C4-2B (cell line): ENCODE measurements around the gene TUBGCP3.

ENCODE experiments used
- H3K27ac ChIP-seq: fragments of 450-650 bp; 2 replicates; pipeline ENCODE4 v1.5.1; 2017
- ZFX ChIP-seq: fragments of 450-650 bp; IDR thresholded peaks from 2 replicates; pipeline ENCODE4 v1.6.1; 2017
- TF ChIP-seq, protein P1 (sequence below): fragments of 450-650 bp; conservative IDR thresholded peaks from 2 replicates; pipeline ENCODE4 v1.5.1; 2017; ENCODE audit warnings: mild to moderate bottlenecking

The TUBGCP3 gene

DNA sequence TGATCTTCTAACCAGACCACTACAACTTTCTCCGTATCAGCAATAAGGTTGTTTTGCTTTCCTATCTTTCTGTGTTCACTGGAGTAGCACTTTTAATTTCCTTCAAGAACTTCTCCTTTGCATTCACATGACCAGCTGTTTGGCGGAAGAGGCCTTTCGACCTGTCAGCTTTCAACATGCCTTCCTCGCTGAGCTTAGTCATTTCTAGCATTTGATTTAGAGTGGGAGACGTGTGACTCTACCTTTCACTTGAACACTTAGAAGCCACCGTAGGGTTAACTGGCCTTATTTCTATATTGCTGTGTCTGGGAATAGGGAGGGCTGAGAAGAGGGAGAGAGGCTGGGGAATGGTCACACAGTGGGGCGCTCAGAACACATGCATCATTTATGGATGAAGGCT, 104.7 kb downstream of the TUBGCP3 start:
- no peak for TF ChIP-seq ZFX
- TF ChIP-seq, protein P1, sequence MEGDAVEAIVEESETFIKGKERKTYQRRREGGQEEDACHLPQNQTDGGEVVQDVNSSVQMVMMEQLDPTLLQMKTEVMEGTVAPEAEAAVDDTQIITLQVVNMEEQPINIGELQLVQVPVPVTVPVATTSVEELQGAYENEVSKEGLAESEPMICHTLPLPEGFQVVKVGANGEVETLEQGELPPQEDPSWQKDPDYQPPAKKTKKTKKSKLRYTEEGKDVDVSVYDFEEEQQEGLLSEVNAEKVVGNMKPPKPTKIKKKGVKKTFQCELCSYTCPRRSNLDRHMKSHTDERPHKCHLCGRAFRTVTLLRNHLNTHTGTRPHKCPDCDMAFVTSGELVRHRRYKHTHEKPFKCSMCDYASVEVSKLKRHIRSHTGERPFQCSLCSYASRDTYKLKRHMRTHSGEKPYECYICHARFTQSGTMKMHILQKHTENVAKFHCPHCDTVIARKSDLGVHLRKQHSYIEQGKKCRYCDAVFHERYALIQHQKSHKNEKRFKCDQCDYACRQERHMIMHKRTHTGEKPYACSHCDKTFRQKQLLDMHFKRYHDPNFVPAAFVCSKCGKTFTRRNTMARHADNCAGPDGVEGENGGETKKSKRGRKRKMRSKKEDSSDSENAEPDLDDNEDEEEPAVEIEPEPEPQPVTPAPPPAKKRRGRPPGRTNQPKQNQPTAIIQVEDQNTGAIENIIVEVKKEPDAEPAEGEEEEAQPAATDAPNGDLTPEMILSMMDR: no peak
- no peak overlapping the region for H3K27ac ChIP-seq

DNA sequence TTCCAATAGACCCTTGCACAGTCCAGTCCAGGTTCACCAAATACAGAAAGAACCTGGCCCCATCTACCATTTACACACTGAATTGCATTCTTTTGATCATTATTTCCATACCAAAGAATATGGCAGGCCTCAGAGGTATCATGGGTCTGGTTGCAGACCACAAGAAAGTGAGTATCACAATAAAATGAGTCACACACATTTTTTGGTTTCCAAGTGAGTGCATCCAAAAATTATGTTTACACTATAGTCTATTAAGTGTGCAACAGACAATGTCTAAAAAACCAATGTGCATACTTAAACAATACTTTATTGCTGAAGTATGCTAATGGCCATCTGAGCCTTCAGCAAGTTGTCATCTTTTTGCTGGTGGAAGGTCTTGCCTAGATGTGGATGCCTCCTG, 106.5 kb downstream of the TUBGCP3 start:
- H3K27ac ChIP-seq: no peak overlapping the region
- TF ChIP-seq ZFX: no peak
- TF ChIP-seq, protein P1: no peak

DNA sequence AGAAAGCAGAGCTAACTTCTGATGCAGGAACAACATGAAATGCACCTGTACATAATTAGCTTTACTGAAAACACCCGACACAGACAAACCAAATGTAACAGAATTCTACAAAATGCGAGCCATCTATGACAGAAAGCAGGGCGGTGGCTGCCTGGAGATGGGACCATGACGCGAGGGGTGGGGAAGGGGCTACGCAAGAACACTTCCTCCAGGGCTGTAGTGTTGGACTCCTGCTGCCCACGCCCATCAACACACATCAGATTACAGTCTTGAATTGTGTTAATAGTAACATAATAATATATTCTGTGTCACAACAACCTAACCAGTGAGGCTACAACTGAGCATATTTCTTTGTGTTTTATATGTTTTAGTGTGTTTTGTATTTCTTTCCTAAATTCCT, 108.6 kb downstream of the TUBGCP3 start:
- TF ChIP-seq ZFX: no peak
- TF ChIP-seq, protein P1: no peak
- H3K27ac ChIP-seq: no peak overlapping the region

GRCh38 chr13:112477070-112477619, 110.8 kb downstream of the TUBGCP3 start:
- no peak overlapping the region for H3K27ac ChIP-seq
- TF ChIP-seq ZFX: no peak
- TF ChIP-seq, protein P1: no peak

GRCh38 chr13:112475889-112476288, 112.1 kb downstream of the TUBGCP3 start:
- TF ChIP-seq, protein P1: no peak
- no peak for TF ChIP-seq ZFX
- no peak overlapping the region for H3K27ac ChIP-seq

GRCh38 chr13:112474869-112475268, 113.1 kb downstream of the TUBGCP3 start:
- TF ChIP-seq, protein P1: no peak
- TF ChIP-seq ZFX: no peak
- no peak overlapping the region for H3K27ac ChIP-seq

GRCh38 chr13:112473818-112474217, 114.1 kb downstream of the TUBGCP3 start:
- TF ChIP-seq, protein P1: peak; percentile 45
- no peak for TF ChIP-seq ZFX
- no peak overlapping the region for H3K27ac ChIP-seq
